Brain microvascular endothelial cell (primary cell): Measurements from ENCODE around the gene MAPRE2.

Experiments
- DNase-seq: peaks from one replicate; pipeline ENCODE4 v3.0.0-alpha.2; 2020
- H3K27ac ChIP-seq: fragments of 250-450 bp; sonication (Bioruptor Pico); 2 replicates; pipeline ENCODE4 v1.5.1; 2020; ENCODE audit warnings: mild to moderate bottlenecking, moderate library complexity
- H3K27me3 ChIP-seq: fragments of 250-450 bp; sonication (Bioruptor Pico); replicated peaks from 2 replicates; pipeline ENCODE4 v1.5.1; 2020; ENCODE audit warnings: mild to moderate bottlenecking
- H3K36me3 ChIP-seq: fragments of 250-450 bp; sonication (Bioruptor Pico); replicated peaks from 2 replicates; pipeline ENCODE4 v1.5.1; 2020; ENCODE audit warnings: mild to moderate bottlenecking
- H3K4me3 ChIP-seq: 2 replicates; pipeline ENCODE4 v1.5.1; 2011; ENCODE audit warnings: low read depth, mild to moderate bottlenecking, control low read depth, low read length, moderate library complexity
- in situ Hi-C: cut with HindIII; loops from 2 replicates; pipeline ENCODE4 v1.10.0; 2017; ENCODE audit warnings: low sequenced_read_pairs, low pct_ligation_motif_present
- TF ChIP-seq, protein P1 (sequence below): IDR thresholded peaks from 2 replicates; pipeline ENCODE4 v1.5.1; 2011; ENCODE audit warnings: low read depth, mild to moderate bottlenecking, moderate library complexity, low read length, control low read depth, inconsistent platforms; ENCODE audit errors: missing control alignments

The MAPRE2 gene

DNA sequence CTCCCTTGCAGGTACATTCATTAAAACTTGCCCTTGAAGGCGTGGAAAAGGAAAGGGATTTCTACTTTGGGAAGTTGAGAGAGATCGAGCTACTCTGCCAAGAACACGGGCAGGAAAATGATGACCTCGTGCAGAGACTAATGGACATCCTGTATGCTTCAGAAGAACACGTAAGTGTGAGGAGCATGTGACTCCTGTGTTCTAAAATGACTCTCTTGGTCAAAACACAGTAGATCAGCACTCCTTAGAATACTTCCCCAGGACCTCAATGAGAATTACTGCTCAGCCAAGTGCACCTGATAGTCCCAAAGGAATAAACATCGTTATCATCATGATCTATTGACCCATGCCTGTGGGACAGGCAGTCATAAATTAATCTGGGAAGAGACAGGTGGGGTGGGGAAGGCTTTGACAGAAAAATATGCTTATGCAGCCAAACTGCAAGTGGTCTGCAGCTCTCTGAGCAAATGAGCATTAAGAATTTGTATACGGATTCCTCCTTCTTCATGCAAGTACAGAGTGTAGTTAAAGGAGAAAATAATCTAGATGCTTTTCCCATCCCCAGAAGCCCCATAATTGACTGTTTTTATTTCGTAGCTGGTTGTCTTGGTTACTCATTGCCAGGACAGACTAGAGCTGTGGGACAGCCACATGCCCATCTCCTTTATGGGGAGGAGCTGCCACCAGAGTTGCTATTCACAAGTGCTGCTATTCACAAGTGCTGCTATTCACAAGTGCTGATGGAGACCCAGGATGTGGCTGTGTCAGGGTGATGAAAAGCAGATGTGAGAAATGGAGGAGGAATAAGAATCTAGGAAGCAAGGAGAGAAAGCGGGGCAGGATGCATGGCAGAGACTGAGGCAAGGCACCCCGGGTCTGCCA lies 91.0 kb downstream of the MAPRE2 start:
- in situ Hi-C loops = no loop called here
- DNase-seq = no peak
- no peaks in the 10 kb centered on the region for H3K27me3 ChIP-seq
- H3K27ac ChIP-seq = no peak overlapping the region
- TF ChIP-seq, protein P1, sequence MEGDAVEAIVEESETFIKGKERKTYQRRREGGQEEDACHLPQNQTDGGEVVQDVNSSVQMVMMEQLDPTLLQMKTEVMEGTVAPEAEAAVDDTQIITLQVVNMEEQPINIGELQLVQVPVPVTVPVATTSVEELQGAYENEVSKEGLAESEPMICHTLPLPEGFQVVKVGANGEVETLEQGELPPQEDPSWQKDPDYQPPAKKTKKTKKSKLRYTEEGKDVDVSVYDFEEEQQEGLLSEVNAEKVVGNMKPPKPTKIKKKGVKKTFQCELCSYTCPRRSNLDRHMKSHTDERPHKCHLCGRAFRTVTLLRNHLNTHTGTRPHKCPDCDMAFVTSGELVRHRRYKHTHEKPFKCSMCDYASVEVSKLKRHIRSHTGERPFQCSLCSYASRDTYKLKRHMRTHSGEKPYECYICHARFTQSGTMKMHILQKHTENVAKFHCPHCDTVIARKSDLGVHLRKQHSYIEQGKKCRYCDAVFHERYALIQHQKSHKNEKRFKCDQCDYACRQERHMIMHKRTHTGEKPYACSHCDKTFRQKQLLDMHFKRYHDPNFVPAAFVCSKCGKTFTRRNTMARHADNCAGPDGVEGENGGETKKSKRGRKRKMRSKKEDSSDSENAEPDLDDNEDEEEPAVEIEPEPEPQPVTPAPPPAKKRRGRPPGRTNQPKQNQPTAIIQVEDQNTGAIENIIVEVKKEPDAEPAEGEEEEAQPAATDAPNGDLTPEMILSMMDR = no peak
- no peak overlapping the region for H3K4me3 ChIP-seq
- peaks cover 42% of the 10 kb centered on the region for H3K36me3 ChIP-seq

DNA sequence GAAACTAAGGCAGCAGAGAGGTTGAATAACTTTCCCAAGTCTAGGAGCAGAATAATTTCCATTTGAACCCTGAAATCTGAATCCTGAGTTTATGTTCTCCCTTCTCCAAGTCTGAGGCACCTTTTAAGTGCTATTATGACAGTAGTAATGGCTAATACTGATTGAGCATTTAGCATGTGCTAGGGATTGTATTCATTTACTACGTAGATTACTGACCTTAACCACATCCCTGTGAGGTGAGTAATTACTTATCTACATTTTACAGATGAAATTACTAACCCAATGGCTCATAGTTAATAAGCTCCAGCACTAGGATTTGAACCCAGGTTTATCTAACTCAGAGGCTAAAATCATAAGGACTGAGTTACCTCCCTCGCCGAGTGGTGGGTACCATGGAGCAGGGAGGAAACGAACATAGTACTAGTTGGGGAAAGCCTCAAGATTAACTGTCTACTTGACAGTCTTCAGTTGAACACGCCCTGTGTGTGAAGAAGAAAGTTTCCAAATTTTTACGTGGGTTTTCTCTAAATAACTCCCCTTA lies 93.0 kb downstream of the MAPRE2 start:
- Histone ChIP-seq H3K27ac (no peak overlapping the region), H3K4me3 (no peak overlapping the region), H3K36me3 (peaks cover 27% of the 10 kb centered on the region), H3K27me3 (no peaks in the 10 kb centered on the region)
- in situ Hi-C loops = no loop called here
- DNase-seq = no peak
- TF ChIP-seq, protein P1 = no peak

DNA sequence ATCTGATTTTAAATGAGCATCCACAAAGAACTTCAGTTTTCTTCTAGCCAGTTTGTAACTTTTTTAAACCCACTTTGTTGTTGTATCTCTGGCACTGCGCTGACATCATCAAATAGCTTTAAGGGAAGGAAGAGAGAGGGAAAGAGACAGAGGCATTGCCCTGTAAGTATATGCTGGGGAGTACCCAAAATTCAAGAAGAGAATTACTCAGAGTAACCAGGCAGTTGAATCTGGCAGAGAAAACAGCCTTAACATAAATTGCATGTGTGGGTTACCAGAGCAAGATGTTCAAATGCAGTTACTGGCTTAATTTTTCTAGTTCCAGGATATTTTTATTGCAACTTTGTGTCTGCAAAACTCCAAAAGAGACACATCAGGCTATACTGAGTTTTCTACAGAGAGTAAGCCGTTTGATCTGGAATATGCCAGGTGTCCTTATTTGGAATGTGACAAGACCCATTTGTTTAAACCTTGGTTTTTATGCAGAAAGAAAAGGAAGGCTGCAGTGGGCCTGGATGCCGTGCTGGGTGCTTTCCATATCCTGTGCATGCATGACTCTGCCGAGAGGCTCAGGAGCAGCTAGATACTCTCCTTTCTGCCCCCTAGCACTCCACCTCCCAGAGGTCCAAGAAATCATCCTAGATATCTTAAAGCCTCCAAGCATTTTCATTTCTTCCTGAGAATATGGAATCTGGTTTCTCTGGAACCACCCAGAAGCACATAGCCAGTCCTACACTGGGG lies 93.7 kb downstream of the MAPRE2 start:
- TF ChIP-seq, protein P1 = no peak
- in situ Hi-C loops = no loop called here
- Histone ChIP-seq H3K27ac (no peak overlapping the region), H3K27me3 (no peaks in the 10 kb centered on the region), H3K36me3 (peaks cover 21% of the 10 kb centered on the region), H3K4me3 (no peak overlapping the region)
- DNase-seq = no peak

DNA sequence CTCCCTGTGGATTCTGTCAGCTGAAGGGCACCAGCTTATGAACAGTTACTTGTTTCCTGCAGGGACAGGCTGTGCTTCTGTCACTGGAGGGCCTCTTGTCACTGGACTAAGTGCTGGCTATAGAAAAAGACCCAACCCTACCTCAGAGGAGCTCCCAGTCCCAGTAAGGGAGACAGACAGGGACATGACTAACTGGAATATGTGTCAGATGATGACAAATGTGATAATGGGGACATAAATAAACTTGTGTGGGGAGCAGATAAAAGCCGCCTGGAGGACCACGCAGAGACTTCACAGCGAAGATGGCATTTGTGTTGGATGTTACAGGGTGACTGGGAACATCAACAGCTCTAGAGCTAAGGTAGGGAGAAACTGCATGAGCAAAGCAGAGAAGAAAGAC lies 95.0 kb downstream of the MAPRE2 start:
- in situ Hi-C loops = no loop called here
- TF ChIP-seq, protein P1 = no peak
- Histone ChIP-seq H3K27ac (no peak overlapping the region), H3K36me3 (peaks cover 28% of the 10 kb centered on the region), H3K27me3 (no peaks in the 10 kb centered on the region), H3K4me3 (no peak overlapping the region)
- no peak for DNase-seq

DNA sequence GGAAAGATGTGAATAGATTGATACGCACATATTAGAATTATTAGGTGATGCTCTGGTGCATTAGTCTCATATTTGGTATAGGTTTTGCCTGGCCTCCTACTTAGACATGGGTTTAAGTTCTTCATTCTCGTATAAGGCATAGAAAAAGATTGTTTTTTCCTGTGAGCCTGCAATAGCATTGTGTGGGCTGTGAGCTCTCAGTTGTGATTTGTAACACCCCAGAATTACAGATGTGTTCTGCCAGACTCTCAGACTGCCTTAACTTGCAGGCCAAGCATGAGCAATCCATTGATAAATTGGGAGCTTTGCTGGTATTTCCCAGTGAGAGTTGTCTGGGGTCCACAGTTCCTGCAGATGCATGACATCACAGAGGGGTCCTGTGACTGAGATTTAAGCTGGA lies 95.7 kb downstream of the MAPRE2 start:
- DNase-seq = no peak
- no peaks in the 10 kb centered on the region for H3K27me3 ChIP-seq
- no peak overlapping the region for H3K27ac ChIP-seq
- H3K36me3 ChIP-seq = peaks cover 28% of the 10 kb centered on the region
- no peak overlapping the region for H3K4me3 ChIP-seq
- in situ Hi-C loops = no loop called here
- TF ChIP-seq, protein P1 = no peak
